SK-N-SH (cell line): ENCODE results near the gene CD63. TPM values are rescaled to one million over a fixed set of nuclear protein-coding genes. Genes with fewer than 3 reads are reported as not detected.

Experiments used
- CTCF ChIA-PET: fragments of 300-600, 350-600 bp; formaldehyde crosslinking; extraction: SDS; loops from one replicate; lab custom pipeline; 2021; lab: Yijun Ruan, JAX
- POLR2A ChIA-PET: fragments of 350-600 bp; sonication (Branson Sonifier 250); formaldehyde crosslinking; extraction: SDS; loops from one replicate; lab custom pipeline; 2020; ENCODE audit warnings: antibody characterized with exemption, inconsistent platforms; lab: Yijun Ruan, JAX
- DNase-seq: peaks from one replicate; pipeline ENCODE4 v3.0.0; 2012
- H2AFZ ChIP-seq: fragments of 200-600 bp; sonication (generic); 2 replicates; pipeline ENCODE4 v1.8.1; 2016; ENCODE audit warnings: antibody characterized with exemption, mild to moderate bottlenecking, low read depth
- H3F3A ChIP-seq: fragments of 200-600 bp; sonication (generic); replicated peaks from 2 replicates; pipeline ENCODE3; 2016; ENCODE audit warnings: antibody characterized with exemption, mild to moderate bottlenecking; ENCODE audit not compliant: insufficient read depth
- H3K27ac ChIP-seq, 2 experiments: fragments of 200-500 bp in 1 of 2; fragments of 200-600 bp in 1 of 2; sonication (Bioruptor generic) in 1 of 2; sonication (generic), shearing (Covaris generic) in 1 of 2; 2 replicates each; pipeline versions ENCODE4 v1.5.1 to v1.6.1; 2014 to 2016; ENCODE audit warnings: low read depth in 2 of 2, inconsistent platforms in 1 of 2, low read length in 1 of 2, mild to moderate bottlenecking in 1 of 2, mixed read lengths in 1 of 2
- H3K27me3 ChIP-seq: fragments of 200-600 bp; sonication (generic), shearing (Covaris generic); 2 replicates; pipeline ENCODE4 v1.6.1; 2016; ENCODE audit warnings: mixed run types; ENCODE audit not compliant: insufficient read depth
- H3K36me3 ChIP-seq, 2 experiments: fragments of 200-500 bp in 1 of 2; fragments of 200-600 bp in 1 of 2; sonication (Bioruptor generic) in 1 of 2; sonication (generic) in 1 of 2; replicated peaks in 1 of 2; 2 replicates each; pipeline versions ENCODE3 to v1.5.1; 2014 to 2016; ENCODE audit warnings: low read length in 1 of 2, mild to moderate bottlenecking in 1 of 2; ENCODE audit not compliant: insufficient read depth in 2 of 2, control insufficient read depth in 1 of 2
- H3K4me1 ChIP-seq, 2 experiments: fragments of 200-500 bp in 1 of 2; fragments of 200-600 bp in 1 of 2; sonication (Bioruptor generic) in 1 of 2; sonication (generic), shearing (Covaris generic) in 1 of 2; 2 replicates each; pipeline versions ENCODE4 v1.5.1 to v1.6.1; 2014 to 2016; ENCODE audit warnings: low read depth in 1 of 2, low read length in 1 of 2, mixed run types in 1 of 2; ENCODE audit not compliant: insufficient read depth in 2 of 2, control insufficient read depth in 1 of 2
- H3K4me2 ChIP-seq: fragments of 200-600 bp; sonication (generic), shearing (Covaris generic); 2 replicates; pipeline ENCODE4 v1.6.1; 2017; ENCODE audit warnings: mixed run types
- H3K4me3 ChIP-seq, 2 experiments: fragments of 200-500 bp in 1 of 2; fragments of 200-600 bp in 1 of 2; sonication (Bioruptor generic) in 1 of 2; sonication (generic), shearing (Covaris generic) in 1 of 2; 2 replicates each; pipeline versions ENCODE4 v1.5.1 to v1.8.1; 2014 to 2016; ENCODE audit warnings: low read depth in 2 of 2, inconsistent platforms in 1 of 2, low read length in 1 of 2, mild to moderate bottlenecking in 1 of 2, mixed read lengths in 1 of 2, moderate library complexity in 1 of 2
- H3K79me2 ChIP-seq: fragments of 200-600 bp; sonication (generic); 2 replicates; pipeline ENCODE4 v1.8.1; 2017; ENCODE audit warnings: mild to moderate bottlenecking; ENCODE audit not compliant: insufficient read depth
- H3K9ac ChIP-seq: fragments of 200-600 bp; sonication (generic); 2 replicates; pipeline ENCODE4 v1.6.1; 2017; ENCODE audit warnings: mixed run types
- H3K9me2 ChIP-seq: fragments of 200-600 bp; sonication (generic); 2 replicates; pipeline ENCODE4 v1.6.1; 2017; ENCODE audit warnings: mixed run types
- H3K9me3 ChIP-seq: fragments of 200-600 bp; sonication (generic); 2 replicates; pipeline ENCODE4 v1.6.1; 2017; ENCODE audit warnings: mixed run types, mild to moderate bottlenecking, moderate library complexity
- H4K20me1 ChIP-seq: fragments of 200-600 bp; sonication (generic); 2 replicates; pipeline ENCODE4 v1.6.1; 2017; ENCODE audit warnings: mild to moderate bottlenecking, mixed run types; ENCODE audit not compliant: insufficient read depth
- CHD2 ChIP-seq: fragments of 150-350 bp; IDR thresholded peaks from 2 replicates; pipeline ENCODE4 v1.6.1; 2018; ENCODE audit warnings: low read length; ENCODE audit not compliant: partially characterized antibody
- EZH2phosphoT487 ChIP-seq: fragments of 200-600 bp; sonication (generic); IDR thresholded peaks from 2 replicates; pipeline ENCODE4 v1.6.1; 2017; ENCODE audit warnings: low read depth, mixed run types, mild to moderate bottlenecking, antibody characterized with exemption, moderate library complexity, borderline replicate concordance
- GABPA ChIP-seq: IDR thresholded peaks from 2 replicates; pipeline ENCODE4 v1.4.0; 2012; ENCODE audit warnings: low read depth, mild to moderate bottlenecking
- GATA2 ChIP-seq: sonication (generic); formaldehyde crosslinking; IDR thresholded peaks from 2 replicates; pipeline ENCODE4 v1.5.0; 2020; ENCODE audit warnings: mild to moderate bottlenecking, missing genetic modification reagents
- MAX ChIP-seq: IDR thresholded peaks from 2 replicates; pipeline ENCODE4 v1.4.0; 2012; ENCODE audit warnings: low read depth
- NFIC ChIP-seq: IDR thresholded peaks from 2 replicates; pipeline ENCODE4 v1.4.0; 2012; ENCODE audit warnings: borderline replicate concordance
- PBX3 ChIP-seq: IDR thresholded peaks from 2 replicates; pipeline ENCODE4; 2012
- POLR2AphosphoS5 ChIP-seq: IDR thresholded peaks from 2 replicates; pipeline ENCODE4 v1.6.1; 2012; ENCODE audit warnings: low read depth, low read length
- RCOR1 ChIP-seq: fragments of 150-350 bp; IDR thresholded peaks from 2 replicates; pipeline ENCODE4 v1.6.1; 2017; ENCODE audit warnings: antibody characterized with exemption, low read length
- REST ChIP-seq: IDR thresholded peaks from 2 replicates; pipeline ENCODE4 v1.6.1; 2012; ENCODE audit warnings: mild to moderate bottlenecking, low read depth, low read length, moderate library complexity
- RFX5 ChIP-seq: IDR thresholded peaks from 2 replicates; pipeline ENCODE4 v1.6.1; 2012; ENCODE audit warnings: mild to moderate bottlenecking, improper control_type of control experiment, low read length
- RXRA ChIP-seq: IDR thresholded peaks from 2 replicates; pipeline ENCODE4 v1.4.0; 2012; ENCODE audit warnings: low read depth, mild to moderate bottlenecking, borderline replicate concordance
- TCF12 ChIP-seq: IDR thresholded peaks from 2 replicates; pipeline ENCODE4 v1.4.0; 2012
- TEAD4 ChIP-seq: IDR thresholded peaks from 2 replicates; pipeline ENCODE4 v1.4.0; 2012; ENCODE audit warnings: mild to moderate bottlenecking, borderline replicate concordance; ENCODE audit not compliant: insufficient read depth
- USF2 ChIP-seq: fragments of 150-350 bp; IDR thresholded peaks from 2 replicates; pipeline ENCODE4 v1.6.1; 2017; ENCODE audit warnings: antibody characterized with exemption, low read length, low read depth, borderline replicate concordance
- WGBS: methylation state at CpG from one replicate; pipeline ENCODE4 v1.1.6; 2017; ENCODE audit warnings: low lambda C conversion rate; 5-methylcytosine and 5-hydroxymethylcytosine counted together
- polyA plus RNA-seq, 3 experiments: library from polyadenylated mRNA; depleted of rRNA; stranded (reverse); fragments of >200 nt; gene quantifications; 2 replicates each; pipeline ENCODE4 v1.2.3, GENCODE V29; 2012

Gene CD63
- polyA plus RNA-seq, 1 of the 3 experiments (the other 2 are of a cell fraction): 1,465 TPM

- H3K36me3 ChIP-seq: no peaks in the 10 kb centered on the region
- H3K4me3 ChIP-seq: peak overlapping the region; percentile 51 to 69
- POLR2A ChIA-PET: interaction anchor here (0.6 to 1.2 kb wide), 2 partner anchors 9 to 22 kb away, joined by 4 to 6 read pairs; partner anchors contain the start of genes BLOC1S1 and CD63
- H3K4me2 ChIP-seq: peak overlapping the region; percentile 87
- no peaks in the 10 kb centered on the region for H4K20me1 ChIP-seq
- peak overlapping the region; percentile 41; the same call in 1 of the 2 replicates for H3K9ac ChIP-seq
- DNase-seq: no peak
- 100% methylated on average over 2 of the region's 2 CpGs for WGBS
- CTCF ChIA-PET: interaction anchor here (1.1 to 2.0 kb wide), 6 partner anchors 10 to 62 kb away, joined by 3 to 8 read pairs (median 4); no protein-coding TSS in a partner anchor
- H3K4me1 ChIP-seq: peaks cover 11 to 12% of the 10 kb centered on the region in 2 experiments; a peak in 2 of 4 replicates
- no peak overlapping the region for H2AFZ ChIP-seq
- H3K79me2 ChIP-seq: no peaks in the 10 kb centered on the region
- H3K27ac ChIP-seq: no peak overlapping the region
- no peaks in the 10 kb centered on the region for H3K9me3 ChIP-seq
- H3K27me3 ChIP-seq: no peaks in the 10 kb centered on the region; the same call in 1 of the 2 replicates
- H3K9me2 ChIP-seq: no peaks in the 10 kb centered on the region
- no peak for TF ChIP-seq NFIC
- TF ChIP-seq RXRA: no peak
- no peak for TF ChIP-seq RFX5
- no peak for TF ChIP-seq CHD2
- TF ChIP-seq REST: no peak
- TF ChIP-seq TEAD4: no peak
- no peak for TF ChIP-seq PBX3
- TF ChIP-seq EZH2phosphoT487: no peak
- TF ChIP-seq GATA2 (CRISPR knock-in tag): no peak
- no peak for TF ChIP-seq MAX
- no peak for TF ChIP-seq USF2
- no peak for TF ChIP-seq POLR2AphosphoS5
- no peak for TF ChIP-seq GABPA
- TF ChIP-seq RCOR1: no peak
- no peak for TF ChIP-seq TCF12
- H3F3A ChIP-seq: no peaks in the 10 kb centered on the region
These were observed 22.1 kb downstream of the CD63 start for GRCh38 chr12:55706568-55707218.
